PC-9 (cell line): Measurements from ENCODE around the gene RPTOR.

Experiments
- CTCF ChIP-seq: fragments of 200-600 bp; sonication (generic); conservative IDR thresholded peaks from 2 replicates; pipeline ENCODE4 v1.6.1; 2017; ENCODE audit warnings: mixed run types, antibody characterized with exemption, mild to moderate bottlenecking, moderate library complexity
- EZH2 ChIP-seq: fragments of 200-600 bp; sonication (generic); IDR thresholded peaks from 2 replicates; pipeline ENCODE4 v1.8.0; 2017; ENCODE audit warnings: antibody characterized with exemption, low read depth

GRCh38 chr17:80650751-80651518 is 106.3 kb downstream of the RPTOR start:
- TF ChIP-seq CTCF (no peak), EZH2 (no peak)
